ENCODE measurements around the gene GINS3.

The GINS3 gene

DNA sequence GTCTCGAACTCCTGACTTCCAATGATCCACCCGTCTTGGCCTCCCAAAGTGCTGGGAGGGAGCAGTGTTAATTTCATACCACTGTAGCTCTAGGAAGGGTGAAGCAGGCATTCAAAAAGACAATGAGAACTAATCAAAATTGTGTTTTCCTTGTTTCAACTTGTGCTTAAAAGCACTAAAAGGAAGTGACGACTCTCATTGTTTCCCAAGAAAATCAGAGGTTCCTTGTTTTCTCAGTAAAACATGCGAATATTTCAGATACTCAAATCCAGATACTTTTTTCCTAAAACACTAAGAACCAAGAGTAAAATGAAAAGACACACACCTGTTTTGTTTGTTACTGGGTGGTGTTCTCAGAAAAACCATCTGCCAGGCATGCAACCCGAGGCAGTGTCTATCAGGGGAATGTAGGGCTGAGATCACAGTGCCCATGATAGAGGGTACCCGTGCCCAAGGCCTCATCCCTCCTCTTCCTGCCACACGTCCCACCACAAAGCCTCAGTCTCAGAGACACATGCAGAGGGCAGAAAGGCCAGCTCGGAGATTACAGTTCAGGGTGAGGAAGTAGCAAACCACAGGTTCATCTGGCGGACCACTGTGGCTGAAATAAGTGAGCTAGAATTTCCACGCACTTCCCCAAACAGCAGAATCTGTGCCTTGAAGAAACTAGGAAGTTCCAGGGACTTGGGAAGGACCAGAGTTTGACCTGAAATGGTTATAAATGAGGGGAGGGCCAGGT is 33.7 kb downstream of the GINS3 start:
- DNase-seq (ENCODE audit: low spot score) = no peak

DNA sequence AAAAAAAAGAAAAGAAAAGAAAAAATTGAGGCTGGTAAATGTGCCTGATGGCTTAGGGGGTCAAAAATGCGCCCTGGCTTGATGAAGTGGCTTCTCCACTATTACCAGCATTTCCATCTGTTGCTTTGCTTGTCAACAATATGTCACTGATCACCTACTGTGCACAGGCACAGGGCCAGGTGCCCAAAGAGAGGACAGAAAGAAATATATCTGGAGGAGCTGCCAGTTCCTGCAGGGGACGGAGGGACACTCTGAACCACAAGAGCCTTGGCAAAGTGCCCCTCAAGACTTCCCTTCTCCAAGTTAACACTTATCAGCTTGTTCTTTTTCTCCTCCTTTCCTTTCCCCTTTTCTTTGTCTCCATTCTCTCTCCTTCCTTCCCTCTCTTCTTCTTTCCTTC is 34.7 kb downstream of the GINS3 start:
- DNase-seq (ENCODE audit: low spot score) = no peak

DNA sequence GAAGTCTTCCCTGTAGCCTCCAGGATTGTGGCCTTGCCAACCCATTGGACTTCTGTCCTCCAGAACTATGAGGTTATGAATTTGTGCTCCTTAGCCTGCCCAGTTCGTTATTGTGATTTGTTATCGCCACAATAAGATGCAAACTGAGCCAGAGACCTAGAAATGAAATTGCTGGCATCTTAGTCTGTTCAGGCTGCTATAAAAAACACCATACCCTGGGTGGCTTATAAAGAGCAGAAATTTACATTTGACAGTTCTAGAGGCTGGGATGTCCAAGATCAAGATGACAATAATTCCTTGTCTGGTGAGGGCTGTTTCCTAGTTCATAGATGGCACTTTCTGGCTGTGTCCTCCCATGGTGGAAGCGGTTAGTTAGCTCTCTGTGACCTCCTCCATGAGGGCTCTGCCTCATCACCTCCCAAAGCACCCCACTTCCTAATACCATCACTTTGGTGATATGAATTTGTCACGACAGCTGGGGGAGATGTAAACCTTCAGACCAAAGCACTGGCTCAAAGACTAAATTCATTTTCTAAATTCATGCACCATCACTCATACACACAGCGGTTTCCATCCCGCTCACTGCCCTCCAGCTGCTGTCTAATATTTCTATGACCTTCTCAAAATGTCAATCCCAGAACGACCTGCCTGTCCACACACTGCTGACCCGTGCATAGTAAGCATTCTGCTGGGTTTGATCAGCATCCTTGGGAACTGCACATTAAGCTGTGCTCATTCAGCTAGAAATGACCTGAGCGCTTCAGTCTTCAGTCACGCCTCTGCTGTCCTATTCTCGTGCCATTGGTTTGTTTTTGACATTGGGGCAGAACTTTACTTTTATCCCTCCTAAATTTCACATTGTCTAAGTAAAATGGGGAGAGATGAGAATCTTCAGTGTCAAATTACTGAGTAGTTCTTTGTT is 36.6 kb downstream of the GINS3 start:
- DNase-seq (ENCODE audit: low spot score) = no peak

DNA sequence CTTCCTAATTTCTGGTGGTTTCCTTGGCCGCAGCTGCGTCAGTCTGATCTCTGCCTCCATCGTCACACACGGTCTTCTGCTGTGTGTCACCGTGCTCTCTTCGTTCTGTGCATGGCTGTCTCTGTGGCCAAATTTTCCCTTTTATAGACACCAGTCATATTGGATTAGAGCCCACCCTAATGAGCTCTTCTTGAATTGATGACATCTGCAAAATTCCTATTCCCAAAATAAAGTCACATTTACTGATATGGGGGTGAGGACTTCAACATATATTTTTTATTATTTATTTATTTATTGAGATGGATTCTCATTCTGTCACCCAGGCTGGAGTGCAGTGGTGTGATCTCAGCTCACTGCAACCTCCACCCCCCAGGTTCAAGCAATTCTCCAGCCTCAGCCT is 38.4 kb downstream of the GINS3 start:
- DNase-seq (ENCODE audit: low spot score) = no peak

DNA sequence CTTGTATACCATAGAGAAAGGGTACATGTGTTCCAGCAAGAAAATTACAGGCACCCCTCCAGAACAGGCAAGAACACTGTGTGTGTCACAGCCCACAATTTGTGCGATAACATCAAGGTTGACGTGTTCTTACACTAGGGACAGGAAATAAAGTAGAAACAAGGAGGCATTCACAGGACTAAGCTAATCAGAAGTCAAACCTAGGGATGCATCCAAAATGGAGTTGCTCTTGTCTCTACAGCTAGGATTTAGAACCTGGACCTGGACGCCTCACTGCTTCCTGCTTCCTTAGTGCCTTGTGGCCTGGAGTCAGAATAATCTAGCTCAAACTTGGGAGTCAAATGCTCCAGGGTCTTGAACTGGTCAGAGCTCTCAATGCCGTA is 41.3 kb downstream of the GINS3 start:
- DNase-seq (ENCODE audit: low spot score) = no peak

DNA sequence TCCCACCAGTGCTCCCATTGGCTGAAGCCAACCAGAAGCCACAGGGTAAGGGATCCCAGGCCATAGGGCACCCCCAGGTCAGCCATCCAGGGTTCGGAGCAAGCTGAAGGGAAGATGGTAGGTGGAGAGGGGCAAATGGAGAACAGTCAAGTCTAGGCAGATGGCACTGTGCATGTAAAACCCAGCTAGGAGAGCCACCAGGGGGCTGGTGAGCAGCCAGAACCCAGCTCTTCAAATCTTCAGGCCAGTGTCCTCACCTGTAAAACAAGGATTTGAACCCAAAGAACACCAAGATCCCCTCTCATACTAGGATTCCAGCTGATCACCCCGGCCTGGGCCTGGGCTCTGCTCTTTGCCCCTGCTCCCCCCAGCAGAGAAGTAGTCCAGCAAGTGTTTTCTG is 43.5 kb downstream of the GINS3 start:
- DNase-seq (ENCODE audit: low spot score) = no peak

DNA sequence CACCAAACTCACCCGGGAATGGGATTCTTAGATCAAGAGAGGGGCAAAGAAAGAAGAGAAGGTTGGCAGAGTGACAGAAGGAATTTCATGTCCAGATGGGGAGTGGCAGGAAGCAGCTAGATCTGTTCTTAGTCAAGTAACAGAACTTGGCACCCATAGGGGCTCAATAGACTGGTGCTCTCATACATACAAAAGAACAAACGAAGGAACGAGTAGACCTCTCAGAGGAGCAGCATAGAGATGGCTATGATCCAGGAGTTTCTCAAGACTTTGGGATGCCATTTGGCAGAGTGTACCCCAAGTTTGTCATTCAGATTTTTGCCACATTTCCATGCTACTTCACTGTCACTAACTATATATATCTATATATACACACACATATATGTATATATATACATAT is 47.9 kb downstream of the GINS3 start:
- no peak for DNase-seq (ENCODE audit: low spot score)

DNA sequence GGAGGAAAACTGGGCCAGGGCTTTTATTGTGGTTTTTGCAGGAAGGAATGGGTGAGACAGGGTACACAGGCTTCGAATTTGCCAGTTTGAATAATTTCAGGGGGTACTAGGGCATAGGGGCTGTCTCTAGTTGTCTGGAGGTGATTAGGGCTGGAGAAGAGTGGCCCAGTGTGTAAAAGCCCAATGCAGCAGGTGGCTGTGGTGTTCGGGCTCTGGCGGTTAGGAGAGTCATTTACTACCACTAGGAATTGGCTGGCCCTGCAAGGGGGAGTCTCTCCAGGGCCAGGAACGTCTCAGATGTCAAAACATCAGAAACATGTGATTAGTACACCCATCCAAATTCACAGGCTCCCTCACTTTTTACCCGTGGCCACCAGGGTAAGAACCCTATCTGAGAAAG is 50.3 kb downstream of the GINS3 start:
- no peak for DNase-seq (ENCODE audit: low spot score)

DNA sequence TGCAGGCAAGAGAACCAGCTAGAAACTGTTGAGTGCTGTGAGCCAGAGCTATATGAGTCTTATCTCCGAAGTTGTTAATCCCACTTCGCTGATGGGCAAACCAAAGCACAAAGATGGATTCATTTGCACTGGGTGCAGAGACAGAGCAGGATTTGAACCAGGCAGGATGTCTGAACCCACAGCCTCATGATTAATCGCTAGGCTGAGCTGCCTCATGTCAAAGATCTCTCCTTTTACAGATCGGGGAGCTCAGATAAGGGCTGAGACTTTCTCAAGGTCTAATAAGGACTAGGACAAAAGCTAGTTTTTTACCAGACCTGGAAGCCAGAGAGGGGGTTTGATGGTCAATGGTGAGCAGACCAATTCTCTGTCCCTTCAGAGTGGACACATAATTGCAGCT is 51.5 kb downstream of the GINS3 start:
- DNase-seq (ENCODE audit: low spot score) = no peak

DNA sequence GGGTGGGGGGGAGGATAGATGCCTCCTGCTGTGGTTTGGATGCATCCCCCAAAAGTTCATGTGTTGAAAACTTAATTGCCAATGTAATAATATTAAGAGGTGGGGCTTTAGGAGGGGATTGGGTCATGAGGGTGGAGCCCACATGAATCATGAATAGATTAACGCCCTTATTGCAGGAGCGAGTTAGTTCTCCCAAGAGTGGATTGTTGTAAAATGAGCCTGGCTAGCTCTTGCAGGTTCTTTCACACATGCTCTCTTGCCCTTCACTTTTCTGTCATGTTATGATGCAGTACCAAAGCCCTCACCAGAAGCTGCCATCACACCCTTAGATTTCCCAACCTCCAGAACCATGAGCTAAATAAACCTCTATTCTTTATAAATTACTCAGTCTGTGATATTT is 52.0 kb downstream of the GINS3 start:
- DNase-seq (ENCODE audit: low spot score) = no peak

DNA sequence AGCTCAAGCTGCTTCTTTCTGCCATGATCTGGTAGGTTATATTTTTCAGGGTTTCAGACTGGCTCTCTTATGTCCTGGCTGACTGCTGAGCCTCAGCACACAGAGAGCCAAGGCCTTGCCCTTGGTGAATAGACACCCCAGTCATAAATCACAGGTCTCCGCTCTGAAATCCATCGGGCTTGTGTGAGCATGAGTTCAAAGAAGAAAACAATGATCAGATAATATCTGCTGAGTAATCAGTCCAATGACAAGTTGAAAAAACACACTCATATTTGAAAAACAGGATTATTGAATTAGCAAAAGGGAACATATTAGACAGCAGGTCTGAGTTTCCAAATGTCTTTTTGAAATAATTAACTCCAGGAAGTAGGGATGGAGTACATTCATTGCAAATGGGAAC is 56.6 kb downstream of the GINS3 start:
- DNase-seq (ENCODE audit: low spot score) = no peak

DNA sequence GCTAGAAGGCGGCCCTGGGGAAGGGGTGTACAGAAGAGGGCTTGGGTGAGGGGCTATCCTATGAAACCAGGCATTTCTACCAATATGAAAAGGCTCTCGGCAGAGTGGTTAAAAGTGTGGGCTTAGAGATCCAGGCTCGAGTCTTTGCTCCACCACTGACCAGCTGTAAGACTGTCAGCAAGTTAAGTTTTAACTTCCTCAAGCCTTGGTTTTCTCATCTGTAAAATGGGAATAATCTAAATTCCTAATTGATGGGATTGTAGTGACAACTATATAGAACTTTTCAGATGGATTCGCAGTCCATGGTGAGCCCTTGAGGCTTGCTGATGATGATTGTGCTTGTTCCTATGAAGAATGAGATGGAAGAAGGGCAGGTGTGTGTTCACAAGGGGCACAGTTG is 57.0 kb downstream of the GINS3 start:
- DNase-seq (ENCODE audit: low spot score) = no peak

DNA sequence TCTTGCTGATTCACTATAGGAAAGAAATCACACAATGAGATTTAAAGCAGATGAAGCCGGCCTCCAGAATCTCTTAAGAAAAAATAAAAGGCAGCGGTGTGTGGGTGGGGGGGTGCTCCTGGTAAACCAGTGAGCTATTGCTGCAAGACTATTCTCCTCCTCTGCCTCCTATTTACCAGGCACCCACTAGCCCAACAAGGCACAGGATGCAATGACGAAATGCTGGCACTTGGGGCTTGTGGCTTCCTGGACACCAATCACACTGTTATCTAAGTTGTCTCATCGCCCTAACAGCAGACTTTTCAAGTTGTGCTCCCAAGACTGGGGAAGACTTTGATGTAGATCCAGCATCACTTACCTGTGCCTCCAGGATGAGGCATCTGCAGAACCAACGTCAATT is 57.5 kb downstream of the GINS3 start:
- no peak for DNase-seq (ENCODE audit: low spot score)

DNA sequence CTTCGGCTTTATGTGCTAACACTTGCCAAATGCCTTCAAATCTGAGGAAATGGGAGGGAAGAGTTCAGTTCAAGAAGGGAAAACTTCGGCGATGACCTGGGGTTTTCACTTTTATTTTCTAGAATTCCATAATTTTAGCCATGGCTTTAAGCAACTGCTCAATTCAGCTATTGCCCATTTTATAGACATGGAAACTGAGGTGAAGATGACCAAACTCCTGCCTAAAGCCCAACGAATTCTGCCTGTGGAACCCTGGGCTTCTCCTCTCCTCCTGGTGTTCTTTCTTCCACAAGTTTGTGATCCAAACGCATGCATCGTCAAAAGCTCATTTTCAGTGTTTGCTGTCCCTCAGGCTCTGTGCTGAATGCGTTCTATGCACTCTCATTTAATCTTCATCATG is 58.3 kb downstream of the GINS3 start:
- DNase-seq (ENCODE audit: low spot score) = no peak

DNA sequence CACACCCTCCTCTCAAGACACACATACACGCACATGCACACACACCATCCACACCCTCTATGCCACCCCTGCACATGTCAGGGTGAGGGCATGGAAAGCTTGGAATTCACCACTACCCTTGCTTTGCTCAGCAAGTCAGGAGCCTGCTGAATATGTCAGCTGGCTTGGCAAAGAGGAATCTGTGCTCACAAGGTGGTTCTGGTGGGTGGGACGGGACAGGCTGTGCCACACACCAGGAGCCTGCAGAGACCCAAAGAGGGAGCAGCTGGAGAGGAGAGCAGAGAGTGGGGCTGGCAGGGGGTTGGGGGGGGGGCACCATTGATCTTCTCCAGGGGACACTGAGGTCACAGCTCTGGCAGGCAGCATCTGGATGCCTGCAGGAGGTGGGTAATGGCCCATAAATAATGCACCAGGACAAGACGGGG is 59.0 kb downstream of the GINS3 start:
- DNase-seq (ENCODE audit: low spot score) = no peak

DNA sequence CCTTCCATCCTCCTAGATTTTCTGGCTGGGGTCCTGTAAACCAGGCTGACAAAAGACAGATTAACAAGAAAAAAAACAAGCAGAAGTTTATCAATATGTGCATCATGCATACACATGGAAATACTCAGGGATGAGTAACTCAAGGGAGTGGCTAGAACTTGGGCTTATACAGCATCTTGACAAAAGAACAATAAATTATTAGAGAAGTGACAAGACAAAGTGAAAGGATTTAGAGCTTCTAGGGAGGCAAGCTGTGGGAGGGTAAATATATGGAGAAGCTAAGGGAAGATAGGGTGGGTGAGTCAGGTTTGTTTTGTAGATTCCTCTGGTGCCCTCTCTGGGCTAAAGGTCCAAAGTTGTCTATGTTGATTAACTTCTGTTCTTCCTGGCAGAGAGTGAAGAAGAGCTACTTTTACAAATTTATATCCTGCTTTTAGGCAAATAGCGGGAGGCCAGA is 59.7 kb downstream of the GINS3 start:
- DNase-seq (ENCODE audit: low spot score) = no peak

DNA sequence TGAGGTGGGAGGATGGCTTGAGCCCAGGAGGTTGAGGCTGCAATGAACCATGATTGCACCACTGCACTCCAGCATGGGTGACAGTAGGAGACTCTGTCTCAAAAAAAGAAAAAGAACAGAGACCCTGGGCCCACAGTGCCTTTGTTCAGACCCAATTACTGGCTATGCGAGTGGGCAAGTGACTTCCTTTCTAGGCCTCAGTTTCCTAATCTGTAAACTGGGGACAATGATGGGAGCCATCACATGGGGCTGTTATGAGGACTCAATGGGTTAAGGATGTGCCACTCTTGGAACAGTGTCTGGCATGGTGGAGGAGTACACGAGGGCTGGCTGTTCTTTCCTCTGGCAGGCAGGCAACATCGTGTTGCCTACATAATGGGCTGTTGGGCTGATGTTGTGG is 60.4 kb downstream of the GINS3 start:
- no peak for DNase-seq (ENCODE audit: low spot score)

DNA sequence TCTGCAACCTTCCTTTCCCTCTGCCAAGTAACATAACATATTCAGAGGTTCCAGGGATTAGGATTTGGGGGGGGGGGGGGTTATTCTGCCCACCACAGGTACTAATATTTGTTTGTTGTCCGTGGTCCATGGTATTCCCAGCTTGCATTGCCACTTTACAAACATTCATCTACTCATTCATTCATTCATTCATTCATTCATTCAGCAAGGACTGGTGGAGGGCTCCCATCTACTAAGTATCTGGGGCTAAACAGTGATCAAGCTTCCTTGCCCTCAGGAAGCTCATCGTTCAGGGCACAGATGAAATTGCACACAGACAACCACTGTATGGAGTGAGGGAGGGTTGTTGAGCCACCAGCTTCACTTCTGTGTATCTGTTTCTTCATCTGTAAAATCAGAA is 61.9 kb downstream of the GINS3 start:
- no peak for DNase-seq (ENCODE audit: low spot score)

DNA sequence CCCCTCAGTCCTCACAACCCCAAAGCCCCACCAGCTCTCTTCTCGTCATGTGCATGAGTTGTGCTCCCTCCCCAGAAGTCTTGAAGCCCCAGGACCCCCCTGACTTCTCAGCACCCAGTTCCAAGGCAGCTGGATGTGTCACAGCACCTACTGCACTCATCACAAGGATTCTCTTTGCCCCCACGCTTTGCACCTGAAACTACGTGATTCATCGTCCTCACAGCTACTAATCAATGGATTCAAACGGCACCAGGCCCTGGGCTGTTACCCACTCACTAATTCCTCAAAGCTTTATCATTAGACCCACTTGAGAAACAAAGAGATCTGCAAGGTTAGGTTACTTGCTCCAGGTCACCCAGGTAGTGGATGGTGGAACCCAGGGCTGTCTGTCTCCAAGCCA is 62.6 kb downstream of the GINS3 start:
- no peak for DNase-seq (ENCODE audit: low spot score)
